Daoy (cell line): ENCODE measurements around the gene SLC25A29. TPM values are rescaled to one million over a fixed set of nuclear protein-coding genes. Genes with fewer than 3 reads are reported as not detected.
"Not testable (repeated sequence)": the region's sequence is repeated elsewhere in the genome, so short reads cannot be mapped to it uniquely, and the experiment has no call there.

Source experiments
- DNase-seq: peaks from one replicate; pipeline ENCODE4 v3.0.0-alpha.2; 2015; ENCODE audit warnings: low read depth
- total RNA-seq: library from RNA; depleted of rRNA; stranded (reverse); fragments of >200 nt; shearing (Covaris generic); gene quantifications from 2 replicates; pipeline ENCODE4 v1.2.3, GENCODE V29; 2014

SLC25A29 gene
- total RNA-seq, 1 experiment from 2014 or later, result 34.7 TPM

- no peak for DNase-seq
These were observed 12.6 kb downstream of the SLC25A29 start for GRCh38 chr14:100293497-100294212.

GRCh38 chr14:100292776-100293461, 13.3 kb downstream of the SLC25A29 start:
- no peak for DNase-seq

- no peak for DNase-seq
These were observed 13.9 kb downstream of the SLC25A29 start for GRCh38 chr14:100292301-100292775.

- no peak for DNase-seq
These were observed 14.8 kb downstream of the SLC25A29 start for GRCh38 chr14:100291305-100292075.

- DNase-seq, result no peak
These were observed 15.5 kb downstream of the SLC25A29 start for GRCh38 chr14:100290607-100291304.

GRCh38 chr14:100289916-100290606, 16.2 kb downstream of the SLC25A29 start:
- DNase-seq, result no peak

- no peak for DNase-seq
These were observed 17.7 kb downstream of the SLC25A29 start for GRCh38 chr14:100288382-100289185.

GRCh38 chr14:100287998-100288295, 18.3 kb downstream of the SLC25A29 start:
- DNase-seq, result not testable (repeated sequence)

GRCh38 chr14:100287202-100287997, 18.8 kb downstream of the SLC25A29 start:
- DNase-seq, result no peak

GRCh38 chr14:100286484-100287191, 19.6 kb downstream of the SLC25A29 start:
- no peak for DNase-seq

- DNase-seq, result no peak
These were observed 20.3 kb downstream of the SLC25A29 start for GRCh38 chr14:100285913-100286400.

GRCh38 chr14:100285021-100285912, 21.0 kb downstream of the SLC25A29 start:
- peak; percentile 79 for DNase-seq

- no peak for DNase-seq
These were observed 22.0 kb downstream of the SLC25A29 start for GRCh38 chr14:100283984-100284881.

GRCh38 chr14:100283436-100283835, 22.8 kb downstream of the SLC25A29 start:
- not testable (repeated sequence) for DNase-seq

GRCh38 chr14:100282766-100283419, 23.4 kb downstream of the SLC25A29 start:
- no peak for DNase-seq

GRCh38 chr14:100282083-100282350, 24.2 kb downstream of the SLC25A29 start:
- DNase-seq, result no peak
